Breast epithelium (tissue), 4 donors: ENCODE measurements around the gene ABCG5. TPM values are rescaled to one million over a fixed set of nuclear protein-coding genes. Genes with fewer than 3 reads are reported as not detected.

Source experiments
- DNase-seq, 2 donors: peaks; one replicate each; pipeline ENCODE4 v3.0.0-alpha.2; 2019; ENCODE audit warnings: low spot score in 2 of 2
- H3K27ac ChIP-seq, 2 donors: fragments of 200-600 bp; sonication (generic) in 1 of 2; one replicate each; pipeline ENCODE4 v1.5.1; 2016 to 2019; ENCODE audit warnings: mild to moderate bottlenecking in 1 of 2
- H3K27me3 ChIP-seq, 2 donors: fragments of 200-600 bp; sonication (generic) in 1 of 2; one replicate each; pipeline versions ENCODE4 v1.5.1 to v1.6.0; 2017 to 2019; ENCODE audit warnings: control low read depth in 1 of 2, mild to moderate bottlenecking in 1 of 2
- H3K36me3 ChIP-seq: fragments of 200-600 bp; one replicate; pipeline ENCODE4 v1.5.1; 2019
- H3K4me1 ChIP-seq, 2 donors: fragments of 200-600 bp; sonication (generic); one replicate each; pipeline ENCODE4 v1.5.1; 2016 to 2019; ENCODE audit warnings: control low read depth in 1 of 2
- H3K4me3 ChIP-seq, 3 donors: fragments of 200-600 bp; sonication (generic); 1 replicate in 2 of 3; 2 replicates in 1 of 3; pipeline ENCODE4 v1.5.1; 2016 to 2019; ENCODE audit warnings: mild to moderate bottlenecking in 3 of 3, moderate library complexity in 2 of 3
- H3K9me3 ChIP-seq, 2 donors: fragments of 200-600 bp; sonication (generic) in 1 of 2; one replicate each; pipeline ENCODE4 v1.5.1; 2016 to 2019; ENCODE audit warnings: control low read depth in 1 of 2
- CTCF ChIP-seq, 3 donors: fragments of 450-650 bp; IDR thresholded peaks; one replicate each; pipeline ENCODE4 v1.5.1; 2016 to 2017; ENCODE audit warnings: antibody characterized with exemption in 3 of 3, mild to moderate bottlenecking in 3 of 3, moderate library complexity in 3 of 3
- POLR2A ChIP-seq: fragments of 450-650 bp; IDR thresholded peaks from one replicate; pipeline ENCODE4 v1.6.1; 2016; ENCODE audit warnings: antibody characterized with exemption, mild to moderate bottlenecking, moderate library complexity
- POLR2AphosphoS5 ChIP-seq, 3 donors: sonication (generic); formaldehyde crosslinking; IDR thresholded peaks; one replicate each; pipeline ENCODE4 v1.6.1; 2017; ENCODE audit warnings: antibody characterized with exemption in 3 of 3
- intact Hi-C: fragments of 100-400 bp; cut with DNase I; formaldehyde crosslinking; loops from one replicate; pipeline ENCODE4 v1.15.1; 2023; ENCODE audit warnings: low total_unique reads
- total RNA-seq, 3 donors: library from RNA; depleted of rRNA; stranded (reverse); fragments of >200 nt; gene quantifications; one replicate each; pipeline ENCODE4 v1.1.0, GENCODE V29; 2016

The ABCG5 gene
- total RNA-seq, 3 donors from 2014 or later: not detected

- intact Hi-C loops: no loop called here
- peak overlapping the region; percentile 29 to 39 for H3K27ac ChIP-seq
- no peaks in the 10 kb centered on the region for H3K27me3 ChIP-seq
- H3K36me3 ChIP-seq: peaks cover 8% of the 10 kb centered on the region
- no peaks in the 10 kb centered on the region for H3K4me1 ChIP-seq
- no peak for DNase-seq
- no peak overlapping the region for H3K4me3 ChIP-seq
- no peak for TF ChIP-seq POLR2A
- no peaks in the 10 kb centered on the region for H3K9me3 ChIP-seq
Measured at GRCh38 chr2:43790147-43790546, 48.5 kb downstream of the ABCG5 start.

GRCh38 chr2:43788646-43789045 lies 50.0 kb downstream of the ABCG5 start:
- Histone ChIP-seq H3K4me3 (no peak overlapping the region), H3K4me1 (no peaks in the 10 kb centered on the region), H3K27me3 (no peaks in the 10 kb centered on the region), H3K36me3 (no peaks in the 10 kb centered on the region), H3K9me3 (no peaks in the 10 kb centered on the region), H3K27ac (peak overlapping the region in 1 of 2 donors; percentile 28)
- TF ChIP-seq POLR2AphosphoS5 (IDR thresholded peaks at IDR 0.05): no peak
- TF ChIP-seq POLR2A: no peak
- TF ChIP-seq CTCF (IDR thresholded peaks at IDR 0.05): no peak
- intact Hi-C loops: no loop called here
- no peak for DNase-seq

GRCh38 chr2:43787895-43788294 lies 50.7 kb downstream of the ABCG5 start:
- DNase-seq: no peak
- H3K4me1 ChIP-seq: no peaks in the 10 kb centered on the region
- TF ChIP-seq CTCF (IDR thresholded peaks at IDR 0.05): no peak
- TF ChIP-seq POLR2A: no peak
- TF ChIP-seq POLR2AphosphoS5 (IDR thresholded peaks at IDR 0.05): no peak
- no peaks in the 10 kb centered on the region for H3K36me3 ChIP-seq
- no peak overlapping the region for H3K4me3 ChIP-seq
- intact Hi-C loops: no loop called here
- no peak overlapping the region for H3K27ac ChIP-seq
- no peaks in the 10 kb centered on the region for H3K27me3 ChIP-seq
- no peaks in the 10 kb centered on the region for H3K9me3 ChIP-seq

- no peak for DNase-seq
- intact Hi-C loops: no loop called here
- no peak overlapping the region for H3K4me3 ChIP-seq
- H3K36me3 ChIP-seq: peaks cover 6% of the 10 kb centered on the region
- no peaks in the 10 kb centered on the region for H3K4me1 ChIP-seq
- H3K27me3 ChIP-seq: no peaks in the 10 kb centered on the region
- no peak for TF ChIP-seq CTCF (IDR thresholded peaks at IDR 0.05)
- no peak for TF ChIP-seq POLR2A
- TF ChIP-seq POLR2AphosphoS5 (IDR thresholded peaks at IDR 0.05): no peak
- no peaks in the 10 kb centered on the region for H3K9me3 ChIP-seq
- H3K27ac ChIP-seq: no peak overlapping the region
Measured at GRCh38 chr2:43778233-43778632, 60.4 kb downstream of the ABCG5 start.

GRCh38 chr2:43777306-43777926 lies 61.2 kb downstream of the ABCG5 start:
- H3K4me1 ChIP-seq: no peaks in the 10 kb centered on the region
- DNase-seq: no peak
- peaks cover 6% of the 10 kb centered on the region for H3K36me3 ChIP-seq
- H3K27ac ChIP-seq: no peak overlapping the region
- H3K4me3 ChIP-seq: no peak overlapping the region
- H3K27me3 ChIP-seq: no peaks in the 10 kb centered on the region
- H3K9me3 ChIP-seq: no peaks in the 10 kb centered on the region
- TF ChIP-seq POLR2AphosphoS5 (IDR thresholded peaks at IDR 0.05) (no peak), POLR2A (no peak), CTCF (IDR thresholded peaks at IDR 0.05) (no peak)
- intact Hi-C loops: no loop called here

- TF ChIP-seq POLR2A: no peak
- TF ChIP-seq CTCF (IDR thresholded peaks at IDR 0.05): no peak
- no peak for TF ChIP-seq POLR2AphosphoS5 (IDR thresholded peaks at IDR 0.05)
- H3K27me3 ChIP-seq: no peaks in the 10 kb centered on the region
- no peaks in the 10 kb centered on the region for H3K4me1 ChIP-seq
- H3K36me3 ChIP-seq: peaks cover 6% of the 10 kb centered on the region
- DNase-seq: no peak
- no peak overlapping the region for H3K27ac ChIP-seq
- no peak overlapping the region for H3K4me3 ChIP-seq
- intact Hi-C loops: no loop called here
- no peaks in the 10 kb centered on the region for H3K9me3 ChIP-seq
Measured at GRCh38 chr2:43776324-43776723, 62.3 kb downstream of the ABCG5 start.
